ENCODE results near the gene NCKAP5L.

NCKAP5L gene

DNA sequence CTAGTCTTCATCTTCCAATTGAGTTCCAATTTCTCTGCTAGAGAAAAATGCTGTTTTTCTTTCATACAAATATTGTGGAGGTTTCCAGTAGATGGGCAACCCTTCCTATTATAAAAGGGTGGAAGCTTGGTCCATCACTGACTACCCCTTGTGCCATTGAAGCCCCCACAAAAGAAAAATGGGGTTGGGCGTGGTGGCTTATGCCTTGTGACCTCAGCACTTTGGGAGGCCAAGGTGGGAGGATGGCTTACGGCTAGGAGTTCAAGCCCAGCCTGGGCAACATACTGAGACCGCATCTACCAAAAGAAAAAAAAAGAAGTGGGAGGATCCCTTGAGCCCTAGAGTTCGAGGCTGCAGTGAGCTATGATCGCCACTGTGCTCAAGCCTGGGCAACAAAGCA lies 22.8 kb downstream of the NCKAP5L start:
- Histone ChIP-seq H3K9me3 (ENCODE audit: control insufficient read depth, low read length) (no peaks in the 10 kb centered on the region), H3K27me3 (replicated peaks; ENCODE audit: control insufficient read depth, insufficient read depth, low read length) (no peaks in the 10 kb centered on the region), H3K36me3 (ENCODE audit: control insufficient read depth, insufficient read depth, low read length, severe bottlenecking) (peaks cover 61% of the 10 kb centered on the region), H3K4me1 (ENCODE audit: control insufficient read depth, insufficient read depth, low read length) (peaks cover 47% of the 10 kb centered on the region), H3K4me3 (ENCODE audit: low read length) (no peak overlapping the region), H3K9ac (ENCODE audit: low read length) (no peak overlapping the region)
- DNase-seq (ENCODE audit: low read depth): no peak

DNA sequence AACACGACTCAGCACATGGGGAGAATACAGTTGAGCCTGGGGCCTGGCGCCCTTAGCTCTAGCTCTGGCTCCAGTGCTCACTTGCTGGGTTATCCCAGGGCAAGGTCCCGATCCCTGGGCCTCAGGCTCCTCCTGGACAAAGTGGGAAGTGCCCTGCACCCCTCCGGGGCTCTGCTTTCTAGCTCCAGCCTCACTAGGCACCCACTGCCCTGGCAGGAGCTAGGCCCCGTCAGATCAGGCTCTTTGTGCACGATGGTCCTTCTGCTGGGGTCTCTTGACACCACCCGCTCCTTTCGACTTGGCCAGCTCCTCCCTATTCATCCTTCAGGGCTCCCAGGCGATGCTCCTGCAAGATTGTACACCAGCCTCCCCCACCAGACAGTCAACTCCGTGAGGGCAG lies 23.4 kb downstream of the NCKAP5L start:
- Histone ChIP-seq H3K27me3 (replicated peaks; ENCODE audit: control insufficient read depth, insufficient read depth, low read length) (no peaks in the 10 kb centered on the region), H3K36me3 (ENCODE audit: control insufficient read depth, insufficient read depth, low read length, severe bottlenecking) (peaks cover 67% of the 10 kb centered on the region), H3K4me3 (ENCODE audit: low read length) (no peak overlapping the region), H3K9ac (ENCODE audit: low read length) (no peak overlapping the region), H3K4me1 (ENCODE audit: control insufficient read depth, insufficient read depth, low read length) (peaks cover 48% of the 10 kb centered on the region), H3K9me3 (ENCODE audit: control insufficient read depth, low read length) (no peaks in the 10 kb centered on the region)
- DNase-seq (ENCODE audit: low read depth): no peak

DNA sequence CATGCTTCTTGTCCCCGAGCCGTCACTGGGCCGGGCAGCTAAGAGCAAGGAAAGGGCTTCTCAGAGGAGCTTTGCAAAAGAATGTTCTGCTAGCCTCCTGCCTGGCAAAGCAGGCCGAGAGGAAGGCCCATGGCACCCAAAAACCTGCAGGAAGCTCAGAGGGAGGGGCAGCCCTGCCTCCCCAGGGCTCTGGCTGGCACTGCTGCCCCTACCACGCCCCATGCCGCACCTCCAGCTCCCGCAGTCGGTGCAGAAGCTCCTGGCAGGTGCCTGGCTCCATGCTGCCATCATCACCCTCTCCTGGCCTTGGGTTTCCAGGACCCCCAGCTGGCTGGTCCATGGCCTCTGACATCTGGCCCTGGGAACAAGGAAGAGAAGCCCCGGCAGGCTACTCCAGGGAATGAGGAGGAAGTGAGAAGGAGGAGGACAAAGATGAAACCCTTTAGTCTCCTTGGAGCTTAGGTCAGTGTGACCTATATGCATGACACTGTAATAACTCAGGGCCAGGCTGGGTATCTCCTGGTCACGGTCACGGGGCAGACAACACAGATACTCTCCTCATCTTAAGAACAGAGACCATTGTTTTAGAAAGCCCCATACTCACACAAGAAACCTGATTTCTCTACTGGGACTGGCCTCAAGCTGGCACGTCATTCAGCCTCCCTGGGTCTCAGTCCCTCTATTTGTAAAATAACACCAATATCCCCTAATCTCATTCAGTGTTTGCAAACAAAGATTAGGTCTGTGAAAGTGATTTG lies 24.3 kb downstream of the NCKAP5L start:
- H3K36me3 ChIP-seq (ENCODE audit: control insufficient read depth, insufficient read depth, low read length, severe bottlenecking): peaks cover 74% of the 10 kb centered on the region
- no peak overlapping the region for H3K9ac ChIP-seq (ENCODE audit: low read length)
- H3K27me3 ChIP-seq (replicated peaks; ENCODE audit: control insufficient read depth, insufficient read depth, low read length): no peaks in the 10 kb centered on the region
- DNase-seq (ENCODE audit: low read depth): no peak
- H3K9me3 ChIP-seq (ENCODE audit: control insufficient read depth, low read length): no peaks in the 10 kb centered on the region
- peaks cover 38% of the 10 kb centered on the region for H3K4me1 ChIP-seq (ENCODE audit: control insufficient read depth, insufficient read depth, low read length)
- H3K4me3 ChIP-seq (ENCODE audit: low read length): no peak overlapping the region

DNA sequence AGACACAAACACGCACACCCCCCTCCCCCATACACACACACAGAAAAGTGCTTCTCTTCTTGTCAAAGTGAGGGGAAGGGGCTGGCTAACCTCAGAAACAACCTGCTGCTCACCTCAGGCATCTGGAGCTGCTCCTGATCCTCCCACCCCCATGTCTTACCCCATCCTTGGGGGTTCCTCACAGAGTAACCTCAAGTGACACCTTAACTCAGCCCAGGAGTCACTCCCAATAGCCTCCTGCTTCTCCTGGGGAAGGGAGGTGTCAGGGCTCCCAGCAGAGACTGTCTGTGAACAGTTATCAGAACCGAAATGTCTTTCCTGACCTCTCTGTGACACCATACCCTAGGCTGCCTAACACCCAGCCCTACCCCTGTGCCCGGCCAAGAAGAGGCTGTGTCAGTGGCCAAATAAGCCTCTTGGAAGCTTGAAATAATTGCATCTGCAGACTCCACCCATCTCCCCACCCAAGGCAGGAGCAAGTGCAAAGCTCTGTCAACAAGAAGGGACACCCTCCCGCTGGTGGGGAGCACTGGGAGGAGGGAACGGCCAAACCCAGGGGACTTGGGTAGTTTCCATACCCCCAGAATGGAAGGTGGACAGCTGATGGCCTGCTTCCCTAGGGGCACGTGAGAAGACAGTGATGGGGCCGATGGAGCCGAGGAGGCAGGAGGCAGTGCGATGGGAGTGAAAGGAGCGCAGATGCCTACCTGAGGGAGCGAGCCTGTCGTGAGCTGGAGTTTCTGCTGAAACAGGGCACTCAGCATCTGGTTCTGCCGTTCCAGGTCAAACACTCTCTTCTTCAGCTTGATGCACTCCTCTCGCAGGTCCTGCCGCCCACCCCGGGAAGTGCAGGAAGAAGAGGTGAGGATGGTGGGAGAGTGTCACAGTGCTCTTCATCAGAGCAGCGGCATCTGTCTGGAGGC lies 26.8 kb downstream of the NCKAP5L start:
- Histone ChIP-seq H3K27me3 (replicated peaks; ENCODE audit: control insufficient read depth, insufficient read depth, low read length) (no peaks in the 10 kb centered on the region), H3K4me1 (ENCODE audit: control insufficient read depth, insufficient read depth, low read length) (peaks cover 23% of the 10 kb centered on the region), H3K36me3 (ENCODE audit: control insufficient read depth, insufficient read depth, low read length, severe bottlenecking) (peaks cover 89% of the 10 kb centered on the region), H3K4me3 (ENCODE audit: low read length) (peak overlapping the region; percentile 58), H3K9me3 (ENCODE audit: control insufficient read depth, low read length) (no peaks in the 10 kb centered on the region), H3K9ac (ENCODE audit: low read length) (peak overlapping the region; percentile 61)
- DNase-seq (ENCODE audit: low read depth): no peak

DNA sequence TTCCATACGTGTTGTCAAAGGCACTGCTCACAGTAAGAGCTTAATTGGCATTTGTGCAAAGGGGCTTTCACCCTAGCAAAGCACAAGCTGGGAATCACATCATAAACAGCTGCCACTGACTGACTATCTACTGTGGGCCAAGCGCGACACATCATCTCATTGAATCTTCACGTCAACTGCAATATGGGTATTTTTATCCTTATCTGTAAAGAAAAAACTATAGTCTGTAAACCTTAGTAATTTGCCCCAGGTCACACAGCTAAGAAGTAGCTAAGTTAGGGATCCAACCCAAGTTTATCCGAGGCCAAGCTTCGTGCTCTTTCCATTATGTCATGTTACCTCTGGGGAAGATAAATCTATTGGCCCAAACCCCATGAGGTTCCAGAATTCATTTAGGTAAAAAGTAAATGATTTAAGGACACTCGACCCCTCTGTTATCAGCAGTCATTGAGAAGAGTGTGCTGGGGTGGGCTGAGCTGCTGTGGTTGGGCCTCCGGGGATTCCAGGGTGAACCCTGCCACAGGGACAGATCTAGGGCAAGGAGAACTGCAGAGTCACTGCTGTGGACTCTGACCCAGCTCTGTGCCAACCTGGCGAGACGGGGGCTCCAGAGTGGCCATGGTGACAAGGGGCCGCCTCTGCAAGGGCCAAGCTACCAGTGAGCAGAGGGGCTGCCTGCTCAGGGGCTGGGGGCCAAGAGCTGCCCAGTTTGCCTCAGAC lies 27.6 kb downstream of the NCKAP5L start:
- Histone ChIP-seq H3K4me1 (ENCODE audit: control insufficient read depth, insufficient read depth, low read length) (peaks cover 19% of the 10 kb centered on the region), H3K4me3 (ENCODE audit: low read length) (peak overlapping the region; percentile 58), H3K36me3 (ENCODE audit: control insufficient read depth, insufficient read depth, low read length, severe bottlenecking) (peaks cover 94% of the 10 kb centered on the region), H3K9ac (ENCODE audit: low read length) (peak overlapping the region; percentile 61), H3K27me3 (replicated peaks; ENCODE audit: control insufficient read depth, insufficient read depth, low read length) (no peaks in the 10 kb centered on the region), H3K9me3 (ENCODE audit: control insufficient read depth, low read length) (no peaks in the 10 kb centered on the region)
- no peak for DNase-seq (ENCODE audit: low read depth)

DNA sequence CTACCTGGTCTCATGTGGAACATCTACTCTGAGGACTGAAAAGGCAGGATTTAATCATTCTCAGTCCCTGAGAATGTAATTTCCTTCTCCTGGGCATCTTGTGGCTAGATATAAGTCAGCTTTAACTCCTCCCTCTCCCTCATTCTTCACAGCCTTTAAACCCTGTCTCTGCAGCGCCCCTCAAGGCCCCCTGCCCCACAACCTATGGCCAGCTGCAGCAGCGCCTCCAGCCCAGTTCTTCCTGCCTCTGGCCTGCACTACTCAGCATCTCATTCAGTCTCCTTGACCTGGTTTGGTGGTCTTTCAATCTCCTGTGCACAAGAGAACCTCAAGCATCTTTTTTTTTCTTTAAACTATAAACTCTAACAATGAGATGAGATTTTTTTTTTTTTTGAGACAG lies 29.3 kb downstream of the NCKAP5L start:
- no peaks in the 10 kb centered on the region for H3K27me3 ChIP-seq (replicated peaks; ENCODE audit: control insufficient read depth, insufficient read depth, low read length)
- no peaks in the 10 kb centered on the region for H3K9me3 ChIP-seq (ENCODE audit: control insufficient read depth, low read length)
- peaks cover 19% of the 10 kb centered on the region for H3K4me1 ChIP-seq (ENCODE audit: control insufficient read depth, insufficient read depth, low read length)
- no peak overlapping the region for H3K9ac ChIP-seq (ENCODE audit: low read length)
- DNase-seq (ENCODE audit: low read depth): no peak
- H3K36me3 ChIP-seq (ENCODE audit: control insufficient read depth, insufficient read depth, low read length, severe bottlenecking): peaks cover 94% of the 10 kb centered on the region
- no peak overlapping the region for H3K4me3 ChIP-seq (ENCODE audit: low read length)

DNA sequence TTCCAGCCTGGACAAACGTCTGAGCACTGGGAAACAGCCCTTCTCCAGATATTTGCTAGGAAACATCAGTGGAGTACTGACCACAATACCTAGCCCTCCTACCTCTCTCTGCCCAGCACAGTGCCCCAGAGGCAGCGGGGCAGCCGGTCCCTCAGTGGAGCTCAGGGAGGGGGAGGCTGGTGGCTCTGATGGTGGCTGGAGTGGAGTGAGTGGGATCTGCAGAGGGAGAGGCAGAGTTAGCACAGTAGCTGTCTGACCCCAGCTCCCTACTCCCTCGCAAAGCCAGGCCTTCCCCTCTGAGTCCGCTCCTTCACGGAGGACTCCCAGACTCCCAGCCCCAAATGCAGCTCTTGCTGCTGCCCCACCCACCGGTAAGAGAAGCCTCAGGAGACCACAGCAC lies 30.0 kb downstream of the NCKAP5L start:
- Histone ChIP-seq H3K9me3 (ENCODE audit: control insufficient read depth, low read length) (no peaks in the 10 kb centered on the region), H3K36me3 (ENCODE audit: control insufficient read depth, insufficient read depth, low read length, severe bottlenecking) (peaks cover 90% of the 10 kb centered on the region), H3K9ac (ENCODE audit: low read length) (no peak overlapping the region), H3K4me1 (ENCODE audit: control insufficient read depth, insufficient read depth, low read length) (peaks cover 19% of the 10 kb centered on the region), H3K27me3 (replicated peaks; ENCODE audit: control insufficient read depth, insufficient read depth, low read length) (no peaks in the 10 kb centered on the region), H3K4me3 (ENCODE audit: low read length) (no peak overlapping the region)
- DNase-seq (ENCODE audit: low read depth): no peak

DNA sequence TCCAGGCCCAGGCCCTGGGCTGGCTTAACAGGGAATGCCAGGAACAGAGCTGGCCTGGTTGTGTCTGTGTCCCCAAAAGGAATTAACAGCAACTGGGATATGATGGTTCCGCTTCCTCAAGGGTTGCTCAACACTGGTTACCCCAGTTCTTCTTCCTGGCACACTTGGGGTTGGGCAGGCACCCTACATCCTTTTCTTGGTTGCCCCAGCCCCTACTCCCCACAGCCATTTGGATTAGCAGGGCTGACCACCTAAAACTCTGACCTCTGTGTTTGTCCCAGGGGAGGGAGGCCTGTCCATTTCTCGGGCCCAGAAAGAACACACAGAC lies 30.8 kb downstream of the NCKAP5L start:
- Histone ChIP-seq H3K4me3 (ENCODE audit: low read length) (no peak overlapping the region), H3K36me3 (ENCODE audit: control insufficient read depth, insufficient read depth, low read length, severe bottlenecking) (peaks cover 85% of the 10 kb centered on the region), H3K27me3 (replicated peaks; ENCODE audit: control insufficient read depth, insufficient read depth, low read length) (no peaks in the 10 kb centered on the region), H3K9ac (ENCODE audit: low read length) (no peak overlapping the region), H3K4me1 (ENCODE audit: control insufficient read depth, insufficient read depth, low read length) (peaks cover 19% of the 10 kb centered on the region), H3K9me3 (ENCODE audit: control insufficient read depth, low read length) (no peaks in the 10 kb centered on the region)
- DNase-seq (ENCODE audit: low read depth): no peak

DNA sequence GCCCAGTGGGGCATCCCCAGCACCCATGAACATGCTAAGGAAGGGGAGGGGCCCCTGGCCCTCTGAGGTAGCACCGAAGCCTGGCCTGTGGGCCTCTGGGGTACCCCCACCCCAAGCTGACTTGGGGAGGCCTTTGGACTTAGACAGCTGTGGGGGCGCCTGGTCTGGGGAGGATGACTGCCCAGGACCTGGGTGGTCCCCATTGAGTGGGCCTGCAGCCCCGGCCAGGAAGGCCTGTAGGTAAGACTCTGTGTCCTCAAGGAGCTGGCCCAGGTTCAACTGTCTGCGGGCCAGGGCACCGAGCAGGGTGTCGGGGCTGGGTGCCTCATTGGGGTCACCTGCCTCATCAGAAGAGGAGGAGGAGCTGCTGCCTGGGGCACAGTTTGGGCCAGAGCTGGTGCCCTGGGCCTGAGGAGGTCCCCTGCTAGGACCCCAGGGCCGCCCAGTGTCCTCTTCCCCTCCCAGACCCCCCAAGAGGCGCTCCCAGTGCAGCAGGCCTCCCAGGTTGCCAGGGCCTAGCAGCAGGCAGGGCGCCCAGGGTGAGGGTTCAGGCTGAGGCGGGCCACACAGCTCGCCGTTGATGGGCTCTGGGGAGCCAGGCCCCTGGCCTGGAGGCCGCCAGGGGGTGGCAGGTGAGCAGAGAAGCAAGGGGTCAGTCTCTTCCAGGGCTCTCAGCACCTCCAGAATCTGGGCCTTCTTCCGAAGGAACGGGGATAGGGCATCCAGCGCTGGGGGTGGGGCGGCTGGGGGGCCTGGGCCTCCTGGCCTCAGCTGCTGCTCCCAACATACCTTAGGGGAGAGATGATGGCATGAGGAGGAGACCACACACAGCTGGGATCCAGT lies 31.4 kb downstream of the NCKAP5L start:
- Histone ChIP-seq H3K4me3 (ENCODE audit: low read length) (no peak overlapping the region), H3K4me1 (ENCODE audit: control insufficient read depth, insufficient read depth, low read length) (peaks cover 18% of the 10 kb centered on the region), H3K27me3 (replicated peaks; ENCODE audit: control insufficient read depth, insufficient read depth, low read length) (no peaks in the 10 kb centered on the region), H3K9me3 (ENCODE audit: control insufficient read depth, low read length) (no peaks in the 10 kb centered on the region), H3K9ac (ENCODE audit: low read length) (no peak overlapping the region), H3K36me3 (ENCODE audit: control insufficient read depth, insufficient read depth, low read length, severe bottlenecking) (peaks cover 86% of the 10 kb centered on the region)
- DNase-seq (ENCODE audit: low read depth): no peak

DNA sequence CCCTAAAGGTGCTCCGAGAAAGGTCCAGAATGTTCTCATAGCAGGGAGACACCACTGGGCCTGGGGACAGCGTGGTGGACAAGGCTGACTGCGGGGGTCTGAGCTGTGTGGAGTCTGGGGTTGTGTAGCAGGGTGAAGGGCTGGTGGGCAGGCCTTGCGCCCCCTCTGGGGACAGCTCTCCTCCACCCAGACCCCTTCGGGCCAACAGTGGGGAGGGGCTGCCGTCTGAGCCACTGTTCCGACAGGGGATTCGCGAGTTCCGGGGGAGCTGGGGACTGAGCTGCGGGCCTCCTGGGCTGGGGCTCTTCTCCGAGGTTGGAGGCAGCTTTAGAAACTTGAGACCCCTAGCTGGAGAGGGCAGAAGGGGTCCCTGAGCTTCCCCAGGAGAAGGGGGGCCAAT lies 32.1 kb downstream of the NCKAP5L start:
- Histone ChIP-seq H3K9me3 (ENCODE audit: control insufficient read depth, low read length) (no peaks in the 10 kb centered on the region), H3K9ac (ENCODE audit: low read length) (no peak overlapping the region), H3K4me3 (ENCODE audit: low read length) (no peak overlapping the region), H3K4me1 (ENCODE audit: control insufficient read depth, insufficient read depth, low read length) (peaks cover 12% of the 10 kb centered on the region), H3K27me3 (replicated peaks; ENCODE audit: control insufficient read depth, insufficient read depth, low read length) (no peaks in the 10 kb centered on the region), H3K36me3 (ENCODE audit: control insufficient read depth, insufficient read depth, low read length, severe bottlenecking) (peaks cover 86% of the 10 kb centered on the region)
- no peak for DNase-seq (ENCODE audit: low read depth)

Measured in adipocyte (in vitro differentiated cells).